ENCODE data around the gene ATRNL1. TPM values are rescaled to one million over a fixed set of nuclear protein-coding genes. Genes with fewer than 3 reads are reported as not detected.

ATRNL1 gene
- total and polyA plus RNA-seq, 2 experiments from 2014 or later: 4.8 to 29.7 TPM

DNA sequence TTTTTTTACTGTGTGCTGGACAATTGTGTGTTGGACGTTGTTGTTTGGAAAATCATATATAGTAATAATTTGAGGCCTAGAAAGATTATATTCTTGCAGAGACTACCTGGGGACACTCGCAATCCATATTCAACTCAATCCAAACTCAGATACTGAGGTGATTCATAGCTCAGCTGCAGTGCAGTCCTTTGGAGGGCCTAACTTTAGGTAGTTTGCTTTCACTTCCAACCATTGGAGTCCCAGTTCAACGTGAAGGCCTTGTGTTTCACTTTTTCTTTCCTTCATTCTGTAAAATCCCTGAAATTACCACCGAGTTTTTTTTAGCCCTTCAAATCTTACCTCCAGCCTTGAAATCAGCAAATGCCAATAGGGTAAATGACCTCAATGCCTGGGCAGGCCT is 32.3 kb downstream of the ATRNL1 start:
- ATAC-seq: no peak
- H3K4me3 Mint-ChIP-seq: no peak overlapping the region

DNA sequence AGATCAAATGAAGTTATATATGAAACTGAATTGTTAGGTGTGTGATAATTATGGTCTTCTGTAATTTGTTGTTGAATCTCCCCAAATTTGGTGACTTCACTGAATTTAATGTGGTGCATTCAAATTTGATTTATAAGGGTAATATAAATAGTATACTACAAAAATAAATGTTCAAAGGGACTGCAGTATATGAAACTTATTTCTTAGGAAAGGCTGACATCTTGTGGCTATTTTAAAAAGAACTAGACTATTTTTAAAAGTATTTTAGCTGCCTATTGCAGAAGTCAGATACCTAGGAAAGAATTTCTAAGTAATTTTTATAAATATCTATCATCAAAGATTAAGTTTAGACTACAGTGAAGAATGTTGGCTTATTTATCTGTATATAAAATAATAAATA is 36.6 kb downstream of the ATRNL1 start:
- no peaks in the 10 kb centered on the region for H3K4me1 Mint-ChIP-seq
- H3K27me3 Mint-ChIP-seq (ENCODE audit: insufficient read depth, low read depth, poor library complexity): no peaks in the 10 kb centered on the region
- H3K9me2 ChIP-seq (ENCODE audit: insufficient read depth): no peaks in the 10 kb centered on the region
- peak; percentile 57 for DNase-seq (ENCODE audit: low spot score)
- no peak overlapping the region for H3K27ac ChIP-seq (ENCODE audit: low read depth)
- H3K36me3 ChIP-seq (ENCODE audit: insufficient read depth): no peaks in the 10 kb centered on the region
- H3K79me2 ChIP-seq (replicated peaks; ENCODE audit: insufficient read depth): no peaks in the 10 kb centered on the region
- no peak overlapping the region for H3K4me3 Mint-ChIP-seq
- no peak overlapping the region for H2AFZ ChIP-seq
- H3K9me3 Mint-ChIP-seq: no peaks in the 10 kb centered on the region; the same call in 2 of the 3 replicates
- H3K4me2 ChIP-seq: no peak overlapping the region
- ATAC-seq: no peak
- H3K4me3 ChIP-seq: no peak overlapping the region
- H3K4me1 ChIP-seq (ENCODE audit: insufficient read depth): no peaks in the 10 kb centered on the region
- peaks cover 18% of the 10 kb centered on the region for H3K36me3 Mint-ChIP-seq (ENCODE audit: low read depth)
- H3K27me3 ChIP-seq (ENCODE audit: insufficient read depth): no peaks in the 10 kb centered on the region
- no peaks in the 10 kb centered on the region for H4K20me1 ChIP-seq (replicated peaks; ENCODE audit: insufficient read depth)
- H3F3A ChIP-seq (replicated peaks; ENCODE audit: low read depth): no peaks in the 10 kb centered on the region
- H3K27ac Mint-ChIP-seq: no peak overlapping the region
- TF ChIP-seq EZH2 (IDR thresholded peaks at IDR 0.05; ENCODE audit: low read depth, unreplicated experiment): no peak
- TF ChIP-seq, protein P1, sequence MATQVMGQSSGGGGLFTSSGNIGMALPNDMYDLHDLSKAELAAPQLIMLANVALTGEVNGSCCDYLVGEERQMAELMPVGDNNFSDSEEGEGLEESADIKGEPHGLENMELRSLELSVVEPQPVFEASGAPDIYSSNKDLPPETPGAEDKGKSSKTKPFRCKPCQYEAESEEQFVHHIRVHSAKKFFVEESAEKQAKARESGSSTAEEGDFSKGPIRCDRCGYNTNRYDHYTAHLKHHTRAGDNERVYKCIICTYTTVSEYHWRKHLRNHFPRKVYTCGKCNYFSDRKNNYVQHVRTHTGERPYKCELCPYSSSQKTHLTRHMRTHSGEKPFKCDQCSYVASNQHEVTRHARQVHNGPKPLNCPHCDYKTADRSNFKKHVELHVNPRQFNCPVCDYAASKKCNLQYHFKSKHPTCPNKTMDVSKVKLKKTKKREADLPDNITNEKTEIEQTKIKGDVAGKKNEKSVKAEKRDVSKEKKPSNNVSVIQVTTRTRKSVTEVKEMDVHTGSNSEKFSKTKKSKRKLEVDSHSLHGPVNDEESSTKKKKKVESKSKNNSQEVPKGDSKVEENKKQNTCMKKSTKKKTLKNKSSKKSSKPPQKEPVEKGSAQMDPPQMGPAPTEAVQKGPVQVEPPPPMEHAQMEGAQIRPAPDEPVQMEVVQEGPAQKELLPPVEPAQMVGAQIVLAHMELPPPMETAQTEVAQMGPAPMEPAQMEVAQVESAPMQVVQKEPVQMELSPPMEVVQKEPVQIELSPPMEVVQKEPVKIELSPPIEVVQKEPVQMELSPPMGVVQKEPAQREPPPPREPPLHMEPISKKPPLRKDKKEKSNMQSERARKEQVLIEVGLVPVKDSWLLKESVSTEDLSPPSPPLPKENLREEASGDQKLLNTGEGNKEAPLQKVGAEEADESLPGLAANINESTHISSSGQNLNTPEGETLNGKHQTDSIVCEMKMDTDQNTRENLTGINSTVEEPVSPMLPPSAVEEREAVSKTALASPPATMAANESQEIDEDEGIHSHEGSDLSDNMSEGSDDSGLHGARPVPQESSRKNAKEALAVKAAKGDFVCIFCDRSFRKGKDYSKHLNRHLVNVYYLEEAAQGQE (IDR thresholded peaks at IDR 0.05; ENCODE audit: unreplicated experiment): no peak
- TF ChIP-seq, protein P2, sequence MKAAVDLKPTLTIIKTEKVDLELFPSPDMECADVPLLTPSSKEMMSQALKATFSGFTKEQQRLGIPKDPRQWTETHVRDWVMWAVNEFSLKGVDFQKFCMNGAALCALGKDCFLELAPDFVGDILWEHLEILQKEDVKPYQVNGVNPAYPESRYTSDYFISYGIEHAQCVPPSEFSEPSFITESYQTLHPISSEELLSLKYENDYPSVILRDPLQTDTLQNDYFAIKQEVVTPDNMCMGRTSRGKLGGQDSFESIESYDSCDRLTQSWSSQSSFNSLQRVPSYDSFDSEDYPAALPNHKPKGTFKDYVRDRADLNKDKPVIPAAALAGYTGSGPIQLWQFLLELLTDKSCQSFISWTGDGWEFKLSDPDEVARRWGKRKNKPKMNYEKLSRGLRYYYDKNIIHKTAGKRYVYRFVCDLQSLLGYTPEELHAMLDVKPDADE (IDR thresholded peaks at IDR 0.05): no peak

More for the DNA sequence above, 32.3 kb downstream of the ATRNL1 start:
- no peak overlapping the region for H3K4me2 ChIP-seq
- H4K20me1 ChIP-seq (replicated peaks; ENCODE audit: insufficient read depth): no peaks in the 10 kb centered on the region
- TF ChIP-seq, protein P3, sequence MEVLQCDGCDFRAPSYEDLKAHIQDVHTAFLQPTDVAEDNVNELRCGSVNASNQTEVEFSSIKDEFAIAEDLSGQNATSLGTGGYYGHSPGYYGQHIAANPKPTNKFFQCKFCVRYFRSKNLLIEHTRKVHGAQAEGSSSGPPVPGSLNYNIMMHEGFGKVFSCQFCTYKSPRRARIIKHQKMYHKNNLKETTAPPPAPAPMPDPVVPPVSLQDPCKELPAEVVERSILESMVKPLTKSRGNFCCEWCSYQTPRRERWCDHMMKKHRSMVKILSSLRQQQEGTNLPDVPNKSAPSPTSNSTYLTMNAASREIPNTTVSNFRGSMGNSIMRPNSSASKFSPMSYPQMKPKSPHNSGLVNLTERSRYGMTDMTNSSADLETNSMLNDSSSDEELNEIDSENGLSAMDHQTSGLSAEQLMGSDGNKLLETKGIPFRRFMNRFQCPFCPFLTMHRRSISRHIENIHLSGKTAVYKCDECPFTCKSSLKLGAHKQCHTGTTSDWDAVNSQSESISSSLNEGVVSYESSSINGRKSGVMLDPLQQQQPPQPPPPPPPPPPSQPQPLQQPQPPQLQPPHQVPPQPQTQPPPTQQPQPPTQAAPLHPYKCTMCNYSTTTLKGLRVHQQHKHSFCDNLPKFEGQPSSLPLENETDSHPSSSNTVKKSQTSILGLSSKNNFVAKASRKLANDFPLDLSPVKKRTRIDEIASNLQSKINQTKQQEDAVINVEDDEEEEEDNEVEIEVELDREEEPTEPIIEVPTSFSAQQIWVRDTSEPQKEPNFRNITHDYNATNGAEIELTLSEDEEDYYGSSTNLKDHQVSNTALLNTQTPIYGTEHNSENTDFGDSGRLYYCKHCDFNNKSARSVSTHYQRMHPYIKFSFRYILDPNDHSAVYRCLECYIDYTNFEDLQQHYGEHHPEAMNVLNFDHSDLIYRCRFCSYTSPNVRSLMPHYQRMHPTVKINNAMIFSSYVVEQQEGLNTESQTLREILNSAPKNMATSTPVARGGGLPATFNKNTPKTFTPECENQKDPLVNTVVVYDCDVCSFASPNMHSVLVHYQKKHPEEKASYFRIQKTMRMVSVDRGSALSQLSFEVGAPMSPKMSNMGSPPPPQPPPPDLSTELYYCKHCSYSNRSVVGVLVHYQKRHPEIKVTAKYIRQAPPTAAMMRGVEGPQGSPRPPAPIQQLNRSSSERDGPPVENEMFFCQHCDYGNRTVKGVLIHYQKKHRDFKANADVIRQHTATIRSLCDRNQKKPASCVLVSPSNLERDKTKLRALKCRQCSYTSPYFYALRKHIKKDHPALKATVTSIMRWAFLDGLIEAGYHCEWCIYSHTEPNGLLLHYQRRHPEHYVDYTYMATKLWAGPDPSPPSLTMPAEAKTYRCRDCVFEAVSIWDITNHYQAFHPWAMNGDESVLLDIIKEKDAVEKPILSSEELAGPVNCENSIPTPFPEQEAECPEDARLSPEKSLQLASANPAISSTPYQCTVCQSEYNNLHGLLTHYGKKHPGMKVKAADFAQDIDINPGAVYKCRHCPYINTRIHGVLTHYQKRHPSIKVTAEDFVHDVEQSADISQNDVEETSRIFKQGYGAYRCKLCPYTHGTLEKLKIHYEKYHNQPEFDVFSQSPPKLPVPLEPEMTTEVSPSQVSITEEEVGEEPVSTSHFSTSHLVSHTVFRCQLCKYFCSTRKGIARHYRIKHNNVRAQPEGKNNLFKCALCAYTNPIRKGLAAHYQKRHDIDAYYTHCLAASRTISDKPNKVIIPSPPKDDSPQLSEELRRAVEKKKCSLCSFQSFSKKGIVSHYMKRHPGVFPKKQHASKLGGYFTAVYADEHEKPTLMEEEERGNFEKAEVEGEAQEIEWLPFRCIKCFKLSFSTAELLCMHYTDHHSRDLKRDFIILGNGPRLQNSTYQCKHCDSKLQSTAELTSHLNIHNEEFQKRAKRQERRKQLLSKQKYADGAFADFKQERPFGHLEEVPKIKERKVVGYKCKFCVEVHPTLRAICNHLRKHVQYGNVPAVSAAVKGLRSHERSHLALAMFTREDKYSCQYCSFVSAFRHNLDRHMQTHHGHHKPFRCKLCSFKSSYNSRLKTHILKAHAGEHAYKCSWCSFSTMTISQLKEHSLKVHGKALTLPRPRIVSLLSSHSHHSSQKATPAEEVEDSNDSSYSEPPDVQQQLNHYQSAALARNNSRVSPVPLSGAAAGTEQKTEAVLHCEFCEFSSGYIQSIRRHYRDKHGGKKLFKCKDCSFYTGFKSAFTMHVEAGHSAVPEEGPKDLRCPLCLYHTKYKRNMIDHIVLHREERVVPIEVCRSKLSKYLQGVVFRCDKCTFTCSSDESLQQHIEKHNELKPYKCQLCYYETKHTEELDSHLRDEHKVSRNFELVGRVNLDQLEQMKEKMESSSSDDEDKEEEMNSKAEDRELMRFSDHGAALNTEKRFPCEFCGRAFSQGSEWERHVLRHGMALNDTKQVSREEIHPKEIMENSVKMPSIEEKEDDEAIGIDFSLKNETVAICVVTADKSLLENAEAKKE (CRISPR knock-in tag; IDR thresholded peaks at IDR 0.05): no peak
- no peak overlapping the region; the same call in 1 of the 2 replicates for H3K27ac ChIP-seq (ENCODE audit: low read depth)
- DNase-seq (ENCODE audit: low spot score): no peak
- Mint-ChIP-seq H3K9me3 (no peaks in the 10 kb centered on the region), H3K27me3 (ENCODE audit: insufficient read depth, low read depth, poor library complexity) (no peaks in the 10 kb centered on the region), H3K36me3 (ENCODE audit: low read depth) (no peaks in the 10 kb centered on the region), H3K4me1 (no peaks in the 10 kb centered on the region), H3K27ac (no peak overlapping the region)
- no peaks in the 10 kb centered on the region for H3K79me2 ChIP-seq (replicated peaks; ENCODE audit: insufficient read depth)
- H3K4me1 ChIP-seq (ENCODE audit: insufficient read depth): no peaks in the 10 kb centered on the region
- H3K9me2 ChIP-seq (ENCODE audit: insufficient read depth): no peaks in the 10 kb centered on the region
- no peaks in the 10 kb centered on the region for H3K36me3 ChIP-seq (ENCODE audit: insufficient read depth)
- no peaks in the 10 kb centered on the region for H3F3A ChIP-seq (replicated peaks; ENCODE audit: low read depth)
- no peak overlapping the region for H2AFZ ChIP-seq
- no peak overlapping the region for H3K4me3 ChIP-seq
- no peaks in the 10 kb centered on the region for H3K27me3 ChIP-seq (ENCODE audit: insufficient read depth)

Data from GM23338 (cell line).